Liver (tissue), 3 donors: ENCODE data around the gene NAALADL1.

ENCODE experiments used
- ATF3 ChIP-seq: IDR thresholded peaks from 2 replicates; pipeline ENCODE4 v1.6.1; 2016; ENCODE audit warnings: antibody characterized with exemption
- CTCF ChIP-seq: fragments of 150-350 bp; IDR thresholded peaks from 2 replicates; pipeline ENCODE4 v1.5.1; 2017; ENCODE audit warnings: improper control_type of control experiment, low read depth, low read length; ENCODE audit not compliant: missing input control
- JUND ChIP-seq, 2 donors: IDR thresholded peaks; 2 replicates each; pipeline ENCODE4 v1.6.1; 2016; ENCODE audit warnings: antibody characterized with exemption in 2 of 2
- donor health status: healthy.
- donor health status: healthy.

GRCh38 chr11:65059959-65060824 is 1.8 kb upstream of the NAALADL1 start:
- no peak for TF ChIP-seq CTCF
- no peak for TF ChIP-seq ATF3
- TF ChIP-seq JUND (IDR thresholded peaks at IDR 0.05), result no peak
